GM12873 (cell line): ENCODE measurements around the gene TP53BP1.

Experiments used
- CTCF ChIP-seq: IDR thresholded peaks from 2 replicates; pipeline ENCODE4 v1.5.1; 2012; ENCODE audit warnings: low read depth, mild to moderate bottlenecking, moderate library complexity, low read length, control low read depth; ENCODE audit not compliant: insufficient read depth; ENCODE audit errors: missing control alignments

The TP53BP1 gene

GRCh38 chr15:43383070-43383469, 109.9 kb downstream of the TP53BP1 start:
- TF ChIP-seq CTCF = no peak

GRCh38 chr15:43382310-43382709, 110.6 kb downstream of the TP53BP1 start:
- no peak for TF ChIP-seq CTCF

GRCh38 chr15:43378601-43379000, 114.4 kb downstream of the TP53BP1 start:
- no peak for TF ChIP-seq CTCF

GRCh38 chr15:43376017-43376705, 116.8 kb downstream of the TP53BP1 start:
- peak; percentile 83 for TF ChIP-seq CTCF

GRCh38 chr15:43370975-43371974, 121.7 kb downstream of the TP53BP1 start, which contains the start of the genes TUBGCP4 and ZSCAN29:
Gene TUBGCP4, plus strand, starts transcription at chr15:43371101. Its CDS starts 254 bp downstream, at chr15:43371355.
Gene ZSCAN29, minus strand, starts transcription at chr15:43371043. Its CDS starts 1,130 bp downstream, at chr15:43369913.
- TF ChIP-seq CTCF = peak; percentile 64

- TF ChIP-seq CTCF = no peak
Measured at GRCh38 chr15:43370310-43370974, 122.5 kb downstream of the TP53BP1 start.

- no peak for TF ChIP-seq CTCF
Measured at GRCh38 chr15:43361313-43361903, 131.5 kb downstream of the TP53BP1 start.
